ENCODE results near the gene CLASP2. TPM values are rescaled to one million over a fixed set of nuclear protein-coding genes. Genes with fewer than 3 reads are reported as not detected.
"Not testable (repeated sequence)": the region's sequence is repeated elsewhere in the genome, so short reads cannot be mapped to it uniquely, and the experiment has no call there.

The CLASP2 gene
- total RNA-seq, 1 donor from 2014 or later: 70.9 TPM

- H3K4me1 Mint-ChIP-seq (ENCODE audit: low read depth): peaks cover 2% of the 10 kb centered on the region
- no peak overlapping the region for H3K4me3 Mint-ChIP-seq (ENCODE audit: low read depth)
- no peaks in the 10 kb centered on the region for H3K27me3 Mint-ChIP-seq (ENCODE audit: low read depth)
- H3K36me3 Mint-ChIP-seq (ENCODE audit: low read depth): peaks cover 60% of the 10 kb centered on the region
- intact Hi-C loops (cut with micrococcal nuclease): no loop called here
- DNase-seq (ENCODE audit: low spot score): no peak
- no peak overlapping the region for H3K27ac Mint-ChIP-seq
- peaks cover 12% of the 10 kb centered on the region for H3K9me3 Mint-ChIP-seq
These were observed 36.4 kb downstream of the CLASP2 start for GRCh38 chr3:33681667-33682066.

GRCh38 chr3:33678073-33678472 is 40.0 kb downstream of the CLASP2 start:
- intact Hi-C loops (cut with micrococcal nuclease): no loop called here
- no peak overlapping the region for H3K27ac Mint-ChIP-seq
- peaks cover 2% of the 10 kb centered on the region for H3K4me1 Mint-ChIP-seq (ENCODE audit: low read depth)
- no peak overlapping the region for H3K4me3 Mint-ChIP-seq (ENCODE audit: low read depth)
- H3K9me3 Mint-ChIP-seq: peaks cover 15% of the 10 kb centered on the region
- H3K36me3 Mint-ChIP-seq (ENCODE audit: low read depth): peaks cover 60% of the 10 kb centered on the region
- H3K27me3 Mint-ChIP-seq (ENCODE audit: low read depth): no peaks in the 10 kb centered on the region
- no peak for DNase-seq (ENCODE audit: low spot score)

GRCh38 chr3:33673436-33673835 is 44.6 kb downstream of the CLASP2 start:
- H3K27me3 Mint-ChIP-seq (ENCODE audit: low read depth); H3K4me3 Mint-ChIP-seq (ENCODE audit: low read depth); intact Hi-C loops (cut with micrococcal nuclease); H3K27ac Mint-ChIP-seq; H3K4me1 Mint-ChIP-seq (ENCODE audit: low read depth); DNase-seq (ENCODE audit: low spot score): not testable (repeated sequence)
- peaks cover 10% of the 10 kb centered on the region for H3K9me3 Mint-ChIP-seq
- peaks cover 56% of the 10 kb centered on the region for H3K36me3 Mint-ChIP-seq (ENCODE audit: low read depth)

GRCh38 chr3:33668618-33669017 is 49.4 kb downstream of the CLASP2 start:
- Mint-ChIP-seq H3K27me3 (ENCODE audit: low read depth) (no peaks in the 10 kb centered on the region), H3K4me1 (ENCODE audit: low read depth) (peaks cover 6% of the 10 kb centered on the region), H3K4me3 (ENCODE audit: low read depth) (no peak overlapping the region), H3K9me3 (no peaks in the 10 kb centered on the region), H3K36me3 (ENCODE audit: low read depth) (peaks cover 38% of the 10 kb centered on the region), H3K27ac (no peak overlapping the region)
- no peak for DNase-seq (ENCODE audit: low spot score)
- intact Hi-C loops (cut with micrococcal nuclease): no loop called here

GRCh38 chr3:33665294-33665693 is 52.8 kb downstream of the CLASP2 start:
- Mint-ChIP-seq H3K4me1 (ENCODE audit: low read depth) (peaks cover 8% of the 10 kb centered on the region), H3K4me3 (ENCODE audit: low read depth) (no peak overlapping the region), H3K27ac (no peak overlapping the region), H3K9me3 (no peaks in the 10 kb centered on the region), H3K27me3 (ENCODE audit: low read depth) (no peaks in the 10 kb centered on the region), H3K36me3 (ENCODE audit: low read depth) (peaks cover 29% of the 10 kb centered on the region)
- intact Hi-C loops (cut with micrococcal nuclease): no loop called here
- no peak for DNase-seq (ENCODE audit: low spot score)

- H3K4me1 Mint-ChIP-seq (ENCODE audit: low read depth): peaks cover 12% of the 10 kb centered on the region
- H3K4me3 Mint-ChIP-seq (ENCODE audit: low read depth): no peak overlapping the region
- no peaks in the 10 kb centered on the region for H3K27me3 Mint-ChIP-seq (ENCODE audit: low read depth)
- DNase-seq (ENCODE audit: low spot score): no peak
- no peaks in the 10 kb centered on the region for H3K9me3 Mint-ChIP-seq
- H3K27ac Mint-ChIP-seq: no peak overlapping the region
- intact Hi-C loops (cut with micrococcal nuclease): no loop called here
- peaks cover 29% of the 10 kb centered on the region for H3K36me3 Mint-ChIP-seq (ENCODE audit: low read depth)
These were observed 53.9 kb downstream of the CLASP2 start for GRCh38 chr3:33664195-33664594.

- peaks cover 21% of the 10 kb centered on the region for H3K36me3 Mint-ChIP-seq (ENCODE audit: low read depth)
- H3K27me3 Mint-ChIP-seq (ENCODE audit: low read depth): no peaks in the 10 kb centered on the region
- no peak overlapping the region for H3K27ac Mint-ChIP-seq
- no peaks in the 10 kb centered on the region for H3K9me3 Mint-ChIP-seq
- no peak overlapping the region for H3K4me3 Mint-ChIP-seq (ENCODE audit: low read depth)
- peaks cover 20% of the 10 kb centered on the region for H3K4me1 Mint-ChIP-seq (ENCODE audit: low read depth)
- DNase-seq (ENCODE audit: low spot score): no peak
- intact Hi-C loops (cut with micrococcal nuclease): no loop called here
These were observed 55.0 kb downstream of the CLASP2 start for GRCh38 chr3:33663042-33663441.

- intact Hi-C loops (cut with micrococcal nuclease): no loop called here
- Mint-ChIP-seq H3K9me3 (no peaks in the 10 kb centered on the region), H3K36me3 (ENCODE audit: low read depth) (peaks cover 14% of the 10 kb centered on the region), H3K27me3 (ENCODE audit: low read depth) (no peaks in the 10 kb centered on the region), H3K4me1 (ENCODE audit: low read depth) (peaks cover 16% of the 10 kb centered on the region), H3K4me3 (ENCODE audit: low read depth) (no peak overlapping the region), H3K27ac (no peak overlapping the region)
- no peak for DNase-seq (ENCODE audit: low spot score)
These were observed 58.1 kb downstream of the CLASP2 start for GRCh38 chr3:33659856-33660434.

GRCh38 chr3:33658991-33659848 is 58.8 kb downstream of the CLASP2 start:
- Mint-ChIP-seq H3K9me3 (no peaks in the 10 kb centered on the region), H3K36me3 (ENCODE audit: low read depth) (peaks cover 14% of the 10 kb centered on the region), H3K4me3 (ENCODE audit: low read depth) (peak overlapping the region; percentile 22), H3K27ac (no peak overlapping the region), H3K27me3 (ENCODE audit: low read depth) (no peaks in the 10 kb centered on the region), H3K4me1 (ENCODE audit: low read depth) (peaks cover 17% of the 10 kb centered on the region)
- DNase-seq (ENCODE audit: low spot score): no peak
- intact Hi-C loops (cut with micrococcal nuclease): no loop called here

- DNase-seq (ENCODE audit: low spot score): no peak
- Mint-ChIP-seq H3K9me3 (no peaks in the 10 kb centered on the region), H3K4me3 (ENCODE audit: low read depth) (peak overlapping the region; percentile 22), H3K4me1 (ENCODE audit: low read depth) (peaks cover 20% of the 10 kb centered on the region), H3K27me3 (ENCODE audit: low read depth) (no peaks in the 10 kb centered on the region), H3K36me3 (ENCODE audit: low read depth) (peaks cover 14% of the 10 kb centered on the region), H3K27ac (no peak overlapping the region)
- intact Hi-C loops (cut with micrococcal nuclease): no loop called here
These were observed 59.4 kb downstream of the CLASP2 start for GRCh38 chr3:33658621-33658990.

- Mint-ChIP-seq H3K27ac (no peak overlapping the region), H3K36me3 (ENCODE audit: low read depth) (peaks cover 13% of the 10 kb centered on the region), H3K4me3 (ENCODE audit: low read depth) (no peak overlapping the region), H3K27me3 (ENCODE audit: low read depth) (no peaks in the 10 kb centered on the region), H3K4me1 (ENCODE audit: low read depth) (peaks cover 21% of the 10 kb centered on the region), H3K9me3 (no peaks in the 10 kb centered on the region)
- DNase-seq (ENCODE audit: low spot score): no peak
- intact Hi-C loops (cut with micrococcal nuclease): no loop called here
These were observed 60.0 kb downstream of the CLASP2 start for GRCh38 chr3:33658039-33658438.

GRCh38 chr3:33652736-33653135 is 65.3 kb downstream of the CLASP2 start:
- no peak overlapping the region for H3K4me3 Mint-ChIP-seq (ENCODE audit: low read depth)
- no peak for DNase-seq (ENCODE audit: low spot score)
- no peaks in the 10 kb centered on the region for H3K36me3 Mint-ChIP-seq (ENCODE audit: low read depth)
- H3K27ac Mint-ChIP-seq: no peak overlapping the region
- intact Hi-C loops (cut with micrococcal nuclease): no loop called here
- peaks cover 13% of the 10 kb centered on the region for H3K4me1 Mint-ChIP-seq (ENCODE audit: low read depth)
- H3K9me3 Mint-ChIP-seq: no peaks in the 10 kb centered on the region
- no peaks in the 10 kb centered on the region for H3K27me3 Mint-ChIP-seq (ENCODE audit: low read depth)

- H3K27me3 Mint-ChIP-seq (ENCODE audit: low read depth); H3K27ac Mint-ChIP-seq; H3K9me3 Mint-ChIP-seq; intact Hi-C loops (cut with micrococcal nuclease); H3K36me3 Mint-ChIP-seq (ENCODE audit: low read depth); H3K4me3 Mint-ChIP-seq (ENCODE audit: low read depth); DNase-seq (ENCODE audit: low spot score): not testable (repeated sequence)
- H3K4me1 Mint-ChIP-seq (ENCODE audit: low read depth): peaks cover 13% of the 10 kb centered on the region
These were observed 67.0 kb downstream of the CLASP2 start for GRCh38 chr3:33651101-33651500.
